Adipocyte (in vitro differentiated cells): Measurements from ENCODE around the gene GABARAP.
A peak's percentile ranks its signal among the peaks of the same experiment; 100 is the strongest.

Experiments
- DNase-seq: peaks from one replicate; pipeline ENCODE4 v3.0.0-alpha.2; 2015; ENCODE audit warnings: low read depth
- H3K27me3 ChIP-seq: replicated peaks from 2 replicates; pipeline ENCODE4 v1.7.0; 2013; ENCODE audit warnings: mild to moderate bottlenecking, low read length, moderate library complexity; ENCODE audit not compliant: control insufficient read depth, insufficient read depth
- H3K36me3 ChIP-seq: 2 replicates; pipeline ENCODE4 v1.7.0; 2013; ENCODE audit warnings: low read length, mild to moderate bottlenecking, moderate library complexity; ENCODE audit not compliant: control insufficient read depth, insufficient read depth, severe bottlenecking
- H3K4me1 ChIP-seq: 2 replicates; pipeline ENCODE4 v1.7.0; 2013; ENCODE audit warnings: mild to moderate bottlenecking, low read length, moderate library complexity; ENCODE audit not compliant: control insufficient read depth, insufficient read depth
- H3K4me3 ChIP-seq: 2 replicates; pipeline ENCODE4 v1.7.0; 2013; ENCODE audit warnings: mild to moderate bottlenecking, low read length, moderate library complexity
- H3K9ac ChIP-seq: 2 replicates; pipeline ENCODE4 v1.7.0; 2013; ENCODE audit warnings: mild to moderate bottlenecking, low read length, moderate library complexity
- H3K9me3 ChIP-seq: 2 replicates; pipeline ENCODE4 v1.7.0; 2013; ENCODE audit warnings: mild to moderate bottlenecking, low read length, moderate library complexity; ENCODE audit not compliant: control insufficient read depth

Gene GABARAP

DNA sequence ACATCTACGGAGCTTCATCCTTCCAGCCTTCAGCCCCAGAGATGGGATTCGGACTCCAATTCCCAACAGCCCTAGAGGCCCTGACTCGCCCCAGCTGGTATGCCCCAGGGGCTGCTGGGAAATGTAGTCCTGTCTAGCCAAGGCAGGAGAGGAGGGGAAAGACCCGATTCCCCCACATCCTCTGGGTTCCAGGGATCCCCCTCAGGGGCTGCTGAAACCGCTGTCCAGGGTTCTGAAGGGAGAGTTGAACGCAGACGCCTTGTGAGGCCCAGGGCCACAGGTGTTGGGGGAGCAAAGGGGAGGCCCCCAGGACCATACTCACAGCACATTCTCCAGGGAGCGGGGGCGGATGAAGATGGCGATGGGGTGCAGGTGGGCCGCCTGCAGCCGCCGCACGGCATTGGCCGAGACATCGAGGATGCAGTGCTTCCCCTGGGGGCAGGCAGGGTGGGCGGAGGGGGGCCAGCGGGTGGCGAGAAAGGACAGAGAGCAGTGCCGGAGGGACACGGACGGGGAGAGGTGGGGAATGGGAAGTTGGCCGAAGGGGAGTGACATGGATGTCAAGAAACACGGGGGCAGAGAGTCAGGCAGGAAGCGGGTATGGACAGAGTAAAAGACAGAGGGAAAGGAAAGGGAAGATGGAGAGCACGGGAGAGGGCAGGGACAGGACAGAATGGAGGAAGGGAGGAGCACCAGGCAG lies 50.5 kb downstream of the GABARAP start:
- Histone ChIP-seq H3K4me3 (no peak overlapping the region), H3K27me3 (no peaks in the 10 kb centered on the region), H3K4me1 (no peaks in the 10 kb centered on the region), H3K36me3 (peaks cover 33% of the 10 kb centered on the region), H3K9ac (no peak overlapping the region), H3K9me3 (no peaks in the 10 kb centered on the region)
- peak; percentile 46 for DNase-seq

DNA sequence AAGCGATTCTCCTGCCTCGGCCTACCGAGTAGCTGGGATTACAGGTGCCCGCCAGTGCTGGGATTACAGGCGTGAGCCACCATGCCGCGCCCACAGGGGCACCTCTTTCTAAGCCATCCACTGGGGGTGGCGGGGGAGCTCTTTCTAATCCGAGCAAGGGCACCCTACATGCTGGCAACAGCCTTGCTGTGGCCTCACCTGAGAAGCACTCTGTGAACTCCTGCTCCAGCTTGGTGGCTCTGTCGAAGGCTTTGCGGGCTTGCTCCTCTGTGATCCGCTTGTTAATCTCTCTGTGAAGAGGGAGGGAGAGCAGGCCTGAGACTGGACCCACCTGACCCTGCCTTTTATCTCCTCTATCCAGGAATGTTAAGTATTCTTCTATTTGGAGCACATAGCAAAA lies 51.2 kb downstream of the GABARAP start:
- Histone ChIP-seq H3K9ac (no peak overlapping the region), H3K9me3 (no peaks in the 10 kb centered on the region), H3K4me1 (no peaks in the 10 kb centered on the region), H3K4me3 (no peak overlapping the region), H3K27me3 (no peaks in the 10 kb centered on the region), H3K36me3 (peaks cover 27% of the 10 kb centered on the region)
- no peak for DNase-seq

DNA sequence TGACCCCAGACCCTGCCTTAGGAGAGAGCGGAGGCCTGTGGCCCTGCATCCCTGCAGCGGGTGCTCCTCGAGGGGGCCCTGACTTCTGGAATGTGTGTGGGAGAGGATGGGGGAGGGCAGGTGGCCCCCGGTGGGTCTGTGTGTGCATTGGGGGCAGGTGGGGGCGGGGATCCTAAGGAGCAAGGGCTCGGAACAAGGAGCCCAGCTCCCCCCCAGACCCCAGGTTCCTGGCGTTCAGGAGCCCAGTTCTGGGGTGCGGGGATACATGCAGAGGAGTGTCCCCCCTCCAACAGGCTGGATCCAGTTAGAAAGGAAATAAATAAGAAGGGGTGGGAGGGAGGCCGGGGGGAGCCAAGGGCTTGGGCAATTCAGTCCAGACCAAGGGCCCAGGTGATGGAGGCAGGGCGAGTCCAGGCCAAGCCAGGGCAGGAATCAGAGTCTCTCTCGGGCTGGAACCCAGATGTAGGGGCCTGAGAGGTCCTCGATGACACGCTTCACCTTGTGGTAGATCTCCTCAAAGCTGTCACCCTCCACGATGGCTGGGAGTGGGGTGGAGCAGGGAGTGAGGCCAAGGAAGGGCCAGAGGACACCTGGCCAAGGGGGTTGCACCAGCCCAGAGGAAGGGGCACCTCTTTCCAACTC lies 51.9 kb downstream of the GABARAP start:
- Histone ChIP-seq H3K9ac (no peak overlapping the region), H3K9me3 (no peaks in the 10 kb centered on the region), H3K4me1 (no peaks in the 10 kb centered on the region), H3K27me3 (no peaks in the 10 kb centered on the region), H3K36me3 (peaks cover 20% of the 10 kb centered on the region), H3K4me3 (no peak overlapping the region)
- DNase-seq = no peak
